A549 (cell line): Measurements from ENCODE around the gene GPX2. TPM values are rescaled to one million over a fixed set of nuclear protein-coding genes. Genes with fewer than 3 reads are reported as not detected.

Experiments
- ATAC-seq, 2 experiments: fragments of 200-7000 bp in 1 of 2; fragments of >200 bp in 1 of 2; cut with Nextera tagmentation in 1 of 2; cut with Tn5 transposase in 1 of 2; 3 replicates each; pipeline versions ENCODE4 v1.8.0 to v1.9.1; 2018 to 2020; ENCODE audit warnings: mild to moderate bottlenecking in 1 of 2, moderate library complexity in 1 of 2
- CTCF ChIA-PET: fragments of 300-600 bp; sonication (Branson Sonifier 250); formaldehyde crosslinking; extraction: SDS; loops from one replicate; lab custom pipeline; 2021; ENCODE audit warnings: antibody characterized with exemption, inconsistent platforms; lab: Yijun Ruan, JAX
- POLR2A ChIA-PET: fragments of 350-600 bp; formaldehyde crosslinking; extraction: SDS; loops from one replicate; lab custom pipeline; 2021; ENCODE audit warnings: antibody characterized with exemption, inconsistent platforms; lab: Yijun Ruan, JAX
- DNase-seq, 2 experiments: peaks; one replicate each; pipeline versions ENCODE4 v3.0.0 to v3.0.0-alpha.2; 2011 to 2016; ENCODE audit warnings: low read depth in 1 of 2, low spot score in 1 of 2
- FAIRE-seq: peaks from 2 replicates; lab custom pipeline; 2011; peaks lifted over from hg19 to GRCh38; lab: Jason Lieb, UNC
- H3K27ac ChIP-seq, 2 experiments: fragments of >200 bp; sonication (Bioruptor Twin); formaldehyde crosslinking; 3 replicates each; pipeline ENCODE4 v1.5.1; 2016 to 2017
- H3K4me1 ChIP-seq: fragments of >200 bp; sonication (Bioruptor Twin); formaldehyde crosslinking; 3 replicates; pipeline ENCODE4 v1.6.1; 2016
- H3K4me2 ChIP-seq: fragments of >200 bp; sonication (Bioruptor Twin); formaldehyde crosslinking; 3 replicates; pipeline ENCODE4 v1.6.1; 2016
- H3K4me3 ChIP-seq: fragments of >200 bp; sonication (Bioruptor Twin); formaldehyde crosslinking; 3 replicates; pipeline ENCODE4 v1.5.1; 2016
- H3K9me3 ChIP-seq: fragments of >200 bp; sonication (Bioruptor Twin); formaldehyde crosslinking; 3 replicates; pipeline ENCODE4 v1.6.1; 2016
- ATOH8 ChIP-seq: fragments of 250-450 bp; sonication (Bioruptor Pico); IDR thresholded peaks from 2 replicates; pipeline ENCODE4 v1.5.0; 2020; ENCODE audit warnings: low read depth, mild to moderate bottlenecking, moderate library complexity
- EHMT2 ChIP-seq: fragments of 200-600 bp; sonication (generic); IDR thresholded peaks from 2 replicates; pipeline ENCODE4 v1.6.1; 2016; ENCODE audit warnings: antibody characterized with exemption, low read depth, mild to moderate bottlenecking, moderate library complexity
- EP300 ChIP-seq, 2 experiments: fragments of >200 bp; sonication (Bioruptor Twin); formaldehyde crosslinking; IDR thresholded peaks; 2 replicates in 1 of 2; 3 replicates in 1 of 2; pipeline ENCODE4 v1.6.1; 2016 to 2017
- ESRRA ChIP-seq: fragments of 150-350 bp; IDR thresholded peaks from 2 replicates; pipeline ENCODE4 v1.6.1; 2014; ENCODE audit warnings: mild to moderate bottlenecking, low read length, borderline replicate concordance
- FOXS1 ChIP-seq: fragments of 250-450 bp; sonication (Bioruptor Pico); IDR thresholded peaks from 2 replicates; pipeline ENCODE4 v1.5.0; 2020; ENCODE audit warnings: mild to moderate bottlenecking, moderate library complexity
- HEYL ChIP-seq: fragments of 250-450 bp; sonication (Bioruptor Pico); IDR thresholded peaks from 2 replicates; pipeline ENCODE4 v1.8.0; 2021; ENCODE audit warnings: mild to moderate bottlenecking, moderate library complexity
- HOXA7 ChIP-seq: fragments of 250-450 bp; sonication (Bioruptor Pico); IDR thresholded peaks from 2 replicates; pipeline ENCODE4 v1.5.0; 2020; ENCODE audit warnings: mild to moderate bottlenecking, moderate library complexity
- HOXB13 ChIP-seq: fragments of 250-450 bp; sonication (Bioruptor Pico); IDR thresholded peaks from 2 replicates; pipeline ENCODE4 v1.5.0; 2020; ENCODE audit warnings: low read depth, mild to moderate bottlenecking, moderate library complexity
- JUN ChIP-seq, 2 experiments: fragments of >200 bp; sonication (Bioruptor Twin); formaldehyde crosslinking; IDR thresholded peaks; 2 replicates in 1 of 2; 3 replicates in 1 of 2; pipeline ENCODE4 v1.6.1; 2016 to 2017
- MAFK ChIP-seq: fragments of 450-650 bp; IDR thresholded peaks from 2 replicates; pipeline ENCODE4 v1.6.1; 2014; ENCODE audit not compliant: partially characterized antibody
- MYC ChIP-seq: IDR thresholded peaks from 2 replicates; pipeline ENCODE4 v1.6.1; 2012; ENCODE audit warnings: mild to moderate bottlenecking, inconsistent platforms, low read length, improper control_type of control experiment, borderline replicate concordance
- NFE2L2 ChIP-seq: fragments of 150-350 bp; conservative IDR thresholded peaks from 2 replicates; pipeline ENCODE4 v1.6.1; 2014; ENCODE audit warnings: low read length
- NPAS2 ChIP-seq: fragments of 250-450 bp; sonication (Bioruptor Pico); IDR thresholded peaks from 2 replicates; pipeline ENCODE4 v1.8.0; 2022; ENCODE audit warnings: mild to moderate bottlenecking, moderate library complexity, borderline replicate concordance
- POLR2A ChIP-seq: IDR thresholded peaks from 2 replicates; pipeline ENCODE4 v1.6.1; 2012; ENCODE audit warnings: mild to moderate bottlenecking, low read length
- POLR2AphosphoS2 ChIP-seq: conservative IDR thresholded peaks from 2 replicates; pipeline ENCODE4 v1.6.1; 2012; ENCODE audit warnings: low read length, improper control_type of control experiment, inconsistent platforms
- RAD21 ChIP-seq, 2 experiments: fragments of >200 bp in 1 of 2; sonication (Bioruptor Twin) in 1 of 2; formaldehyde crosslinking in 1 of 2; IDR thresholded peaks in 1 of 2; conservative IDR thresholded peaks in 1 of 2; 2 replicates in 1 of 2; 3 replicates in 1 of 2; pipeline ENCODE4 v1.6.1; 2012 to 2018; ENCODE audit warnings: inconsistent platforms in 1 of 2
- RCOR1 ChIP-seq: fragments of 150-350 bp; IDR thresholded peaks from 2 replicates; pipeline ENCODE4 v1.6.1; 2014; ENCODE audit warnings: antibody characterized with exemption, low read length, low read depth
- TFCP2L1 ChIP-seq: fragments of 250-450 bp; sonication (Bioruptor Pico); IDR thresholded peaks from 2 replicates; pipeline ENCODE4 v1.5.0; 2021; ENCODE audit warnings: mild to moderate bottlenecking
- ZSCAN20 ChIP-seq: fragments of 250-450 bp; sonication (Bioruptor Pico); IDR thresholded peaks from 2 replicates; pipeline ENCODE4 v1.8.0; 2022; ENCODE audit warnings: mild to moderate bottlenecking, moderate library complexity
- WGBS: methylation state at CpG from one replicate; pipeline ENCODE4 v1.1.6; 2017; ENCODE audit errors: missing lambda C conversion rate; 5-methylcytosine and 5-hydroxymethylcytosine counted together
- polyA minus RNA-seq: library from RNA; depleted of rRNA, polyadenylated mRNA; stranded (reverse); fragments of >200 nt; gene quantifications from 2 replicates; pipeline ENCODE4 v1.2.3, GENCODE V29; 2011; rRNA and poly(A)+ RNA removed
- polyA plus RNA-seq, 4 experiments: library from polyadenylated mRNA; depleted of rRNA in 3 of 4; stranded (reverse); fragments of >200 nt; fragmentation: RNase III in 1 of 4; extraction: RNeasy Plus Mini Kit Qiagen cat#74134 plus additional on column Dnase treatment in 1 of 4; gene quantifications; 2 replicates in 3 of 4; 3 replicates in 1 of 4; pipeline ENCODE4 v1.2.3, GENCODE V29; 2011 to 2017
- TF ChIP-seq, protein P1 (sequence below): IDR thresholded peaks from 2 replicates; pipeline ENCODE4 v1.6.1; 2012
- TF ChIP-seq, protein P2 (sequence below): fragments of >200 bp; sonication (Bioruptor Twin); formaldehyde crosslinking; IDR thresholded peaks from 2 replicates; pipeline ENCODE4 v1.6.1; 2016
- TF ChIP-seq, protein P3 (sequence below): fragments of >200 bp; sonication (Bioruptor Twin); formaldehyde crosslinking; IDR thresholded peaks from 3 replicates; pipeline ENCODE4 v1.6.1; 2016
- TF ChIP-seq, protein P4 (sequence below): fragments of 150-350 bp; IDR thresholded peaks from 2 replicates; pipeline ENCODE4 v1.6.1; 2014; ENCODE audit warnings: low read depth, mild to moderate bottlenecking, low read length
- TF ChIP-seq, protein P5 (sequence below): fragments of 250-450 bp; sonication (Bioruptor Pico); IDR thresholded peaks from 2 replicates; pipeline ENCODE4 v1.5.0; 2021; ENCODE audit warnings: mild to moderate bottlenecking, moderate library complexity, borderline replicate concordance

Gene GPX2
- 876 and 1,354 TPM in 2 replicates for polyA plus RNA-seq (2011; rRNA removed)
- 542 and 601 TPM in 2 replicates for polyA plus RNA-seq (2012; cell fraction: cytosol; rRNA removed)
- 223 and 234 TPM in 2 replicates for polyA plus RNA-seq (2012; cell fraction: nucleus; rRNA removed)
- 302 to 394 TPM (median 382 TPM) in 3 replicates for polyA plus RNA-seq (2017; fragmentation: RNase III; extraction: RNeasy Plus Mini Kit Qiagen cat#74134 plus additional on column Dnase treatment)
- 405 and 632 TPM in 2 replicates for polyA minus RNA-seq

DNA sequence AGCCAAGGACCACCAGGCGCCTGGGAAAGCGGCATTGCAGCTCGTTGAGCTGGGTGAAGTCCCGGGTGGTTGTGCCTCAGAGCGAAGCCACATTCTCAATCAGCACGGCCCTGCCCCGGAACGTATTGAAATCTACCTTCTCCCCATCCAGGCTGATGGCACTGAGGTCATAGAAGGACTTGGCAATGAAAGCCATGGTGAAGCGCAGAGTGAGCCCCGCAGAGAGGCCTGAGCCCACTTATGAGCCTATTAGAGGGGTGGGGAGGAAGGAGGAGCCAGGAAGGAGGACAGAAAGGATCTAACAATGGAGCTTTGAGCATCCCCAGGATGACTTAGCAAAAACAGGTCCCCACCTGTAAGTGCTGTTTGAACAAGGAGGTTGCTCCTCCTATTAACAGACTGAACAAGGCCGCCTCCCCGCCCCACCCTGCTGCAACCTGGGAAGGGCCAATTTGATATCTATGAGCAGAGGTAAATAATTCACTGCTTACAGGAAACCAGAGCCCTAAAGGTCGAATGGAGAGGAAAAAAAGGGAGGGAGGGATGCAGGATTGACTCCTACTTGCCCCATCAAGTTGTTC lies at the start of gene GPX2:
Gene GPX2, minus strand, starts transcription at position 215 of the 581 bp plus-strand sequence. Its CDS starts 19 bp downstream, at position 196.
- H3K4me2 ChIP-seq, result peak within 1 kb of the TSS; percentile 79
- DNase-seq (peak; percentile 47 to 94), FAIRE-seq (peak; percentile 70), ATAC-seq (peak; percentile 47 to 77)
- peak within 1 kb of the TSS; percentile 90 to 92 for H3K27ac ChIP-seq
- peaks cover 67% of the 10 kb centered on the region for H3K4me1 ChIP-seq
- ChIA-PET CTCF (interaction anchor here (0.6 to 1.3 kb wide), 2 partner anchors 44 to 272 kb away, joined by 4 to 5 read pairs; partner anchors contain the start of gene FNTB), POLR2A (no interaction called here)
- H3K9me3 ChIP-seq, result no peaks in the 10 kb centered on the region
- H3K4me3 ChIP-seq, result peak within 1 kb of the TSS; percentile 49
- 12% methylated on average over 13 of the region's 13 CpGs for WGBS
- TF ChIP-seq EHMT2 (no peak), MYC (0 out of 2 replicates have a peak, but pooled peaks have one; percentile 15), MAFK (peak; percentile 98), JUN (IDR thresholded peaks at IDR 0.05) (peak in 1 of 2 experiments; percentile 24; a peak in 1 of 5 replicates), NPAS2 (no peak), EP300 (IDR thresholded peaks at IDR 0.05) (no peak), POLR2A (peak; percentile 82), RAD21 (conservative IDR thresholded peaks at IDR 0.05 in 1 of 2, IDR thresholded peaks at IDR 0.05 in 1 of 2) (no peak), HOXA7 (CRISPR knock-in tag) (no peak), NFE2L2 (peak; percentile 75)
- TF ChIP-seq, protein P1, sequence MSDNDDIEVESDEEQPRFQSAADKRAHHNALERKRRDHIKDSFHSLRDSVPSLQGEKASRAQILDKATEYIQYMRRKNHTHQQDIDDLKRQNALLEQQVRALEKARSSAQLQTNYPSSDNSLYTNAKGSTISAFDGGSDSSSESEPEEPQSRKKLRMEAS, result peak; percentile 37; the same call in 1 of the 2 replicates

- no peak overlapping the region for H3K27ac ChIP-seq
- no peaks in the 10 kb centered on the region for H3K9me3 ChIP-seq
- H3K4me1 ChIP-seq, result peaks cover 11% of the 10 kb centered on the region; the same call in 1 of the 3 replicates
- ChIA-PET CTCF (no interaction called here), POLR2A (interaction anchor here (1.0 kb wide), 1 partner anchor 9 kb away, joined by 4 read pairs; no protein-coding TSS in a partner anchor)
- TF ChIP-seq, protein P2, sequence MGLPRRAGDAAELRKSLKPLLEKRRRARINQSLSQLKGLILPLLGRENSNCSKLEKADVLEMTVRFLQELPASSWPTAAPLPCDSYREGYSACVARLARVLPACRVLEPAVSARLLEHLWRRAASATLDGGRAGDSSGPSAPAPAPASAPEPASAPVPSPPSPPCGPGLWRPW, result no peak
- TF ChIP-seq, protein P3, sequence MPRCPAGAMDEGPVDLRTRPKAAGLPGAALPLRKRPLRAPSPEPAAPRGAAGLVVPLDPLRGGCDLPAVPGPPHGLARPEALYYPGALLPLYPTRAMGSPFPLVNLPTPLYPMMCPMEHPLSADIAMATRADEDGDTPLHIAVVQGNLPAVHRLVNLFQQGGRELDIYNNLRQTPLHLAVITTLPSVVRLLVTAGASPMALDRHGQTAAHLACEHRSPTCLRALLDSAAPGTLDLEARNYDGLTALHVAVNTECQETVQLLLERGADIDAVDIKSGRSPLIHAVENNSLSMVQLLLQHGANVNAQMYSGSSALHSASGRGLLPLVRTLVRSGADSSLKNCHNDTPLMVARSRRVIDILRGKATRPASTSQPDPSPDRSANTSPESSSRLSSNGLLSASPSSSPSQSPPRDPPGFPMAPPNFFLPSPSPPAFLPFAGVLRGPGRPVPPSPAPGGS, result no peak
- TF ChIP-seq ZSCAN20, result no peak
- H3K4me3 ChIP-seq, result no peak overlapping the region
- no peak overlapping the region for H3K4me2 ChIP-seq
- DNase-seq (no peak), FAIRE-seq (no peak), ATAC-seq (no peak)
- whole genome bisulfite sequencing, result 92% methylated on average over 4 of the region's 4 CpGs
These were observed 48.4 kb upstream of the GPX2 start for GRCh38 chr14:64990939-64991338.

- no peak overlapping the region for H3K27ac ChIP-seq
- CTCF ChIA-PET, result no interaction called here
- H3K4me1 ChIP-seq, result peaks cover 12% of the 10 kb centered on the region; the same call in 1 of the 3 replicates
- no peak for TF ChIP-seq NFE2L2
- TF ChIP-seq ESRRA, result no peak
- TF ChIP-seq HEYL (CRISPR knock-in tag), result no peak
- TF ChIP-seq RCOR1, result no peak
- no peak for TF ChIP-seq ATOH8 (CRISPR knock-in tag)
- TF ChIP-seq, protein P4, sequence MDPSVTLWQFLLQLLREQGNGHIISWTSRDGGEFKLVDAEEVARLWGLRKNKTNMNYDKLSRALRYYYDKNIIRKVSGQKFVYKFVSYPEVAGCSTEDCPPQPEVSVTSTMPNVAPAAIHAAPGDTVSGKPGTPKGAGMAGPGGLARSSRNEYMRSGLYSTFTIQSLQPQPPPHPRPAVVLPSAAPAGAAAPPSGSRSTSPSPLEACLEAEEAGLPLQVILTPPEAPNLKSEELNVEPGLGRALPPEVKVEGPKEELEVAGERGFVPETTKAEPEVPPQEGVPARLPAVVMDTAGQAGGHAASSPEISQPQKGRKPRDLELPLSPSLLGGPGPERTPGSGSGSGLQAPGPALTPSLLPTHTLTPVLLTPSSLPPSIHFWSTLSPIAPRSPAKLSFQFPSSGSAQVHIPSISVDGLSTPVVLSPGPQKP, result no peak
- TF ChIP-seq FOXS1 (CRISPR knock-in tag), result no peak
- TF ChIP-seq TFCP2L1 (CRISPR knock-in tag), result no peak
- TF ChIP-seq HOXB13 (CRISPR knock-in tag), result no peak
- TF ChIP-seq, protein P5, sequence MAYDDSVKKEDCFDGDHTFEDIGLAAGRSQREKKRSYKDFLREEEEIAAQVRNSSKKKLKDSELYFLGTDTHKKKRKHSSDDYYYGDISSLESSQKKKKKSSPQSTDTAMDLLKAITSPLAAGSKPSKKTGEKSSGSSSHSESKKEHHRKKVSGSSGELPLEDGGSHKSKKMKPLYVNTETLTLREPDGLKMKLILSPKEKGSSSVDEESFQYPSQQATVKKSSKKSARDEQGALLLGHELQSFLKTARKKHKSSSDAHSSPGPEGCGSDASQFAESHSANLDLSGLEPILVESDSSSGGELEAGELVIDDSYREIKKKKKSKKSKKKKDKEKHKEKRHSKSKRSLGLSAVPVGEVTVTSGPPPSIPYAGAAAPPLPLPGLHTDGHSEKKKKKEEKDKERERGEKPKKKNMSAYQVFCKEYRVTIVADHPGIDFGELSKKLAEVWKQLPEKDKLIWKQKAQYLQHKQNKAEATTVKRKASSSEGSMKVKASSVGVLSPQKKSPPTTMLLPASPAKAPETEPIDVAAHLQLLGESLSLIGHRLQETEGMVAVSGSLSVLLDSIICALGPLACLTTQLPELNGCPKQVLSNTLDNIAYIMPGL (CRISPR knock-in tag), result no peak
- TF ChIP-seq POLR2AphosphoS2, result no peak
- FAIRE-seq (no peak), DNase-seq (no peak), ATAC-seq (no peak)
- no peaks in the 10 kb centered on the region for H3K9me3 ChIP-seq
- POLR2A ChIA-PET, result interaction anchor here (1.0 kb wide), 1 partner anchor 10 kb away, joined by 4 read pairs; no protein-coding TSS in a partner anchor
- WGBS, result 90% methylated on average over 3 of the region's 3 CpGs
- H3K4me3 ChIP-seq, result no peak overlapping the region
- H3K4me2 ChIP-seq, result no peak overlapping the region
These were observed 47.8 kb upstream of the GPX2 start for GRCh38 chr14:64990296-64990695.
